NCI-H2029 (cell line): Measurements from ENCODE around the gene SPAST.
"Not testable (repeated sequence)": the region's sequence is repeated elsewhere in the genome, so short reads cannot be mapped to it uniquely, and the experiment has no call there.

Experiments used
- DNase-seq: peaks from one replicate; lab custom pipeline; 2025; lab: John Stamatoyannopoulos, UW

SPAST gene

DNA sequence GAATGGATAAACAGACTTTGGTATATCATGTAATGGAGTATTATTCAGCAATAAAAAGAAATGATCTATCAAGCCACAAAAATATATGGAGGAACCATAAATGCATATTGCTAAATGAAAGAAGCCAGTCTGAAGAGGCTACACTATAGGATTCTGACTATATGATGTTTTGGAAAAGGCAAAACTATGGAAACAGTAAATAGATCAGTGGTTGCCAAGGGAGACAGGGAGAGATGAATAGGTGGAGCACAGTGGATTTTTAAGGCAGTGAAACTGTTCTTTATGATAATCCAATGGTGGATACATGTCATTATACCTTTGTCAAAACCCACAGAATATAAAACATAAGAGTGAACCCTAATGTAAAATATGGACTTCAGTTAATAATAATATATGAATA, 61.3 kb downstream of the SPAST start:
- no peak for DNase-seq

DNA sequence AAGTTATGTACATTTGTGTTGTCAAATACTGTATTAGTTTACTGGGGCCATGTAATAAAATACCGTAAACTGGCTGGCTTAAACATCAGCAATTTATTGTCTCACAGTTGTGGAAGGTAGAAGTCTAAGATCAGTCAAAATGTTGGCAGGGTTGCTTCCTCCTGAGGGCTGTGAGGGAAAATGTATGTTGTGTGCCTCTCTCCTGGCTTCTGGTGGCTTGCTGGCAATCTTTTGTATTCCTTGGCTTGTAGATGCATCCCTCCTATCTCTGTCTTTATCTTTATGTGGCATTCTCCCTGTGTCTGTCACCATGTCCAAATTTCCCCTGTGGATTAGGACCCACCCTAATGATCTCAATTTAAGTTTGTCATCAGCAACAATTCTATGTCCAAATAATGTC, 65.3 kb downstream of the SPAST start:
- DNase-seq: no peak

DNA sequence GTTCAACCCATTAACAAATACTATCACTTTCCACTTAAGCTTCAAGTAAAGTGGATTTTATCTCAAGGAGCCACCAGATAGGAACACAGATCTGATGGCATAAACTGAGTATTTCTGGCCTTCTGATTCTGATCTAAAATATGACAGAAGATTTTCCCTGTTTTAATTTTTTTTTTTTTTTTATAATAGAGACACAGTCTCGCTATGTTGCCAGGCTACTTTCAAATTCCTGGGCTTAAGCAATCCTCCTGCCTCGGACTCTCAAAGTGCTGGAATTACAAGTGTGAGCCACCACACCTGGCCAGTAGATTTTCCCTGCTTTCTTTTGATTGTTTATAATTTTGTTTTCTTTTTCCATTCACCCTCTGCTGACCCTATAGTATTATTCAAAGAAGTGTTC, 65.7 kb downstream of the SPAST start:
- no peak for DNase-seq

DNA sequence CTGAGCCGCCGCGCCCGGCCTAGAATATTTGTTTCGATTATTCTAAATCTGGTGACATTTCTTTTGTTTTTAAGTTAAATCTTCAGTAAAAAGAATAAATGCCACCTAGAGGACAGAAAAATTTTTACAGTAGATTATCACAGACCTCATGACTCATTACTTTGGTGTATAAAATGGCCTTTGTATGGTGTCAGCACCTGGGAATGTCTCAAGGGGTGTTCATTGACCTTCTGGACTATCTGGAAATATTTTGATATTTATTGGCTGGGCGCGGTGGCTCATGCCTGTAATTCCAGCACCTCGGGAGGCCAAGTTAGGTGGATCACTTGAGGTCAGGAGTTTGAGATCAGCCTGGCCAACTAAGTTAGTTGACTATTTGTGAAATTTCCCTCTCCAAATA, 72.1 kb downstream of the SPAST start:
- DNase-seq: no peak

DNA sequence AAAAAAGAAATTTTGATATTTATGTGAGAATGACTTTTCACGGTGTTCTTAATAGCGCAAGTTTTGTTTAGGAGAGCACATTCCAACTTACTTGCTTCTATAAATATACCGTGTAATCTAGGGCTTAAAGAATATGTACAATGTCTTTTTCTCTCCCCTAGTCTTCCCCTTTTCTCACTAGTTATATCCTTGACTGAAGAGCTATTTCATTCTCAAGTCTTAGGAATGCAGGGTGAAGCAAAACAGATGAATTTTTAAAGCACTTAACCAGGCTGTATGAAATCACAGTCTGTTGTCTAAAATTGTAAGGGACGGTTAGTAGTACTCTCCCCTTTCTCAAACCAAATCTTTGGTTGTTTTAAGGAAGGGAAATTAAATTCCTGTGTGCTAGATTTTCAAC, 72.7 kb downstream of the SPAST start:
- no peak for DNase-seq

DNA sequence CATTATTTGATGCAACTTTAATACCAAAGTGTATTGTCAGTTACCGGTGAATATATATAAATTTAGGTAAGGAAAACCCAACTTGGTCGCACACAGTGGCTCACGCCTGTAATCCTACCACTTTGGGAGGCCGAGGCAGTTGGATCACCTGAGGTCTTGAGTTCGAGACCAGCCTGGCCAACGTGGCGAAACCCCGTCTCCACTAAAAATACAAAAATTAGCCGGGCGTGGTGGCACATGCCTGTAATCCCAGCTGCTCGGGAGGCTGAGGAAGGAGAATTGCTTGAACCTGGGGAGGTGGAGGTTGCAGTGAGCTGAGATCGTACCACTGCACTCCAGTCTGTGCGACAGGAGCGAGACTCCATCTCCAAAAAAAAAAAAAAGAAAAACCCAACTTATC, 88.2 kb downstream of the SPAST start:
- not testable (repeated sequence) for DNase-seq

DNA sequence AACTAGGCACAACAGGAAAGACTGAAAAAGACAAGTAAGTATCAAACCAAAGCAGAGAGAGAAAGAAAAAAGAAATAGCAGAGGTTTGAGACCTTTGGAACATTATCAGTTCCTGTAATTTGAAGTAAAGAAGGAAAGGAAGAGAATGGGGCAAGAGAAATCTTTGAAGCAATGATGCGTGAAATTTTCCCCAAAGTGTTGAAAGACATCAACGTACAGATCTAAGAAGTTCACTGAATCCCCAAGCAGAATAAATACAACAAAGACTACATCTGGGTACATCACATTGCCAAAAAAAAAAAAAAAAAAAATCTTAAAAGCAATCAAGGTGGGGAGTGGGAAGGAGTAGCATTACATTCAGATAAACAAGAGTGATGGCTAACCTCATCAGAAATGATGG, 96.3 kb downstream of the SPAST start:
- no peak for DNase-seq

DNA sequence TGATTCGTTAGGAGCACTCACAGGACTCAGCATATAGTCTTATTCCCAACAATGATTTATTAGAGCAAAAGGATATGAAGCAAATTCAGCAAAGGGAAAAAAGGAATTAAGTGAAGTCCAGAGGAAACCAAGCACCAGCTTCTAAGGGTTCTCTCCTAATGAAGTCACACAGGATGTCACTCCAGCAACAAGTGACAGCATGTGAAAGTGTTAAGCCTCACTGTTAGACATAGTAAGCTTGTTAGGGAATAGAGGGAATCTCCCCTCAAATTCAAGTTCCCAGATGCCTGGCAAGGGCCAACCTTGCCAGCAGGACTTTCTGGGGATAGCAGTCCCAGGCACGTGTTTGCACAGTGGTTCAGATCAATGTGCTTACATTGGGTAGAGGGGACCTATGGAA, 97.9 kb downstream of the SPAST start:
- DNase-seq: no peak

DNA sequence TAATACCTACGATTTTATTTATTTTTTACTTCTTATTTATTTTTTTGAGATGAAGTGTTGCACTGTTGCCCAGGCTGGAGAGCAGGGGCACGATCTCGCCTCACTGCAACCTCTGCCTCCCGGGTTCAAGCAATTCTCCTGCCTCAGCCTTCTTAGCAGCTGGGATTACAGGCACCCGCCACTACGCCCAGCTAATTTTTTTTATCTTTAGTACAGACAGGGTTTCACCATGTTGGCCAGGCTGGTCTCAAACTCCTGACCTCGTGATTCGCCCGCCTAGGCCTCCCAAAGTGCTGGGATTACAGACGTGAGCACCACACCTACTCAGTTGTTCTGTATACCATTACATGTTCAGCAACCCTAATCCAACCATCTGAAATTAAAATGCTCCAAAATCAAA, 100.9 kb downstream of the SPAST start:
- not testable (repeated sequence) for DNase-seq

DNA sequence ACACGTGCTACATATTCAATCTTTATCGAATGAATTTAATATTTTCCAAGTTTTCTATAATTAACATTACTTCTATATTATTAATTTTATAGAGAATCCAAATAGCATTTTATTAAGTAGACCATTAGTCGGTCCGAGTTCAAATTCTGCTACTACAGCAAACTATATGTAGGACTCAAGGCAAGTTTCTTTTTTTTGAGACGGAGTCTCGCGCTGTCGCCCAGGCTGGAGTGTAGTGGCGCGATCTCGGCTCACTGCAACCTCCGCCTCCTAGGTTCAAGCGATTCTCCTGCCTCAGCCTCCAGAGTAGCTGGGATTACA, 101.6 kb downstream of the SPAST start:
- DNase-seq: not testable (repeated sequence)

DNA sequence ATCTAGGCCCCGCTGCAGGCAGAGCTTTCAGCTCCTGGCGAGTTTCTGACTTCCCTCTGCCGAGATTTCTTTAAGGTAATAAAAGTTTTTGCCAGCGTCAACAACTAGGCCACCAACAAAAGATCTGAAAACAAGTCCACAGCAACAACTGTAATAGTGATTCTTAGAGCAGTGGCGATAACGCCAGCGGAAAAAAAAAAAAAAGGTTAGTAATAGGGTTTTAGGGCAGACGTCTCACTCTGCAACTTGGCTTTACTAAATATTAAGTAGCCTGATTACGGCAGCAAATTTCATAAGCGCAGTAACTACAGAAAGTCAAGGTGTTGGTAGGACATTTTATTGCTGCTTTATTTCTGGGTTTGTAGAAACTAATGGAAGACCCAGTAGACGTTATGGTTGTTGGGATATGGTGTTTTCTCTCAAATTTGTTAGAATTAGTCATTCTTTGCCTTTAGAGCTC, 102.8 kb downstream of the SPAST start:
- no peak for DNase-seq

DNA sequence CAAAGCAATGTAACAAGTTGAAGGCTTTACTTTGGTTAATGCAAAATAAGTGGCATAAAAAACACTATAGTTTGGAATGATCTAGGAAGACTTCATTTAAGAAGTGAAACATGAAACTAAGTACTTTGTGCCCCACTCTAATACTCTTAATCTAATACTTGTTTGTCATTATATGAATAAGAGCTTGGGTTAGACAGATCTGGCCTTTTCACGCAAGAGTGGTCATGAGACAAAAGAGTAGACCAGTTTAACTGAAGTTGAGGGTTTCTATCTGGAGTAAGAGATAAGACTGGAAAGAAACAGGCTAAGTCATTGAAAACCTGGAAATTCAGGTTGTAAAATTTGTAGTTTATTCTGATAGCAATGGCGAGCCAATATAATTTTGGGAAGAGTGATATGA, 105.2 kb downstream of the SPAST start:
- no peak for DNase-seq

DNA sequence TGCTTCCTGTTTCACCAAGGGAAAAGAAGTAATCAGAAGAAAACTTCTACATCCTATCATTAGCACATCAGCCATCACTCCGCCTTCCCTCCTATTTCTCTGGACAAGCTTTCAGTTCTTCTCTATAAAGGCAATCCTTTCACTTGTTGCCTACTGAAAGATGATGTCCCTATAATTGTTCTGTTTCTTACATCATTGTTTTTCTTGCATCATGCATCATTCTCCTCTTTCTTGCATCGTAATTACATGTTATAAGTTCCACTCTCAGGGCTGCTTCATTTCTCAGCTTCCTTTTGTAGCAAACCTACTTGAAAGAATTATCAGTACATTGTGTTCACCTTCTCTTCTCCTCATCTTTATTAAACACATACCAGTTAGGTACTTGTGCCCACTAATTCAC, 109.5 kb downstream of the SPAST start:
- no peak for DNase-seq

DNA sequence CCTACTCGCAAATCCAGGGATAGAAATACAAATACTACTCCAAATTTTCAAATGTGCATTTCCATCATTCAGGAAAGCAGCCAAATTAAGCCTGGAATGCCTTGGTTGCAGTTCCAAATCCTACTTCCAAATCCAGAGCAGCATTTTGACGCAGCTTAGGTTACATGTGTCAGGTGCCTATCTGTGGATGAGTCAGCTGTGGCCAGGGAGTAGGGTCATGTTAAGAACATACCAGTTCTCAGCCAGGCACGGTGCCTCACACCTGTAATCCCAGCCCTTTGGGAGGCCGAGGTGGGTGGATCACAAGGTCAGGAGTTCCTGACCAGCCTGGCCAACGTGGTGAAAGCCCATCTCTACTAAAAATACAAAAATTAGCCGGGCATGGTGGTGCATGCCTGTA, 119.3 kb downstream of the SPAST start:
- DNase-seq: no peak

DNA sequence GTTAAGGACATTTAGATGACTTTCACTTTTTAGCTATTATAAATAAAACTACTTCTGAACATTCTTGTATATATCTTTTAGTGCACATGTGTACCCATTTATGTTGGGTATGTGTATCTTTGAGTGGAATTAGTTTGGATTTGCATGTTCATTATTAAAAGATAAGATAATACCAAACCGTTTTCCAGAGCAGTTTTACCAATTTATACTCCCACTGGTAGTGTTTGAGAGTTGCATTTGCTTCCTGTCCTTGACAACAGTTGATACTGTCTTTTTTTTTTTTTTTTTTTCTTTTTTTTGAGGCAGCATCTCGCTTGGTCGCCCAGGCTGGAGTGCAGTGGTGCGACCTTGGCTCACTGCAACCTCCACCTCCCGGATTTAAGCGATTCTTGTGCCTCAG, 125.7 kb downstream of the SPAST start:
- no peak for DNase-seq

DNA sequence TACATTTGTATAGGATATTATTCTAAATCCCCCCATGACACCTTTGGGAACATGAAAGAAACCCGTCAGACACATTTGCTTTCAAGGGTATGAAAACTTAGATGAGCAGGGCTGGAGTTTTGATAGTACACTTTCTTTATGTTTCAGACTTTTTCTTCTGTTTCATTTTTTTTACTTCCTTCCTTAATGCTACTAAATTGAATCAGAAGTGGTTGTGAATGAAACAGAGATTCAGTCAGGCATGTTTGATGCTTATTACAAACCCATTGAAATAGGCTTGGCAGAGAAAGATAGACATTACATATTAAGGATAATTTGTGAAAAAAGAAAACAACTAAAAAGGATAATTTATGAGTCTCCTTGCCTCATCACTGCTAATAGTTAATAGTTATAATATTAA, 129.1 kb downstream of the SPAST start:
- no peak for DNase-seq

DNA sequence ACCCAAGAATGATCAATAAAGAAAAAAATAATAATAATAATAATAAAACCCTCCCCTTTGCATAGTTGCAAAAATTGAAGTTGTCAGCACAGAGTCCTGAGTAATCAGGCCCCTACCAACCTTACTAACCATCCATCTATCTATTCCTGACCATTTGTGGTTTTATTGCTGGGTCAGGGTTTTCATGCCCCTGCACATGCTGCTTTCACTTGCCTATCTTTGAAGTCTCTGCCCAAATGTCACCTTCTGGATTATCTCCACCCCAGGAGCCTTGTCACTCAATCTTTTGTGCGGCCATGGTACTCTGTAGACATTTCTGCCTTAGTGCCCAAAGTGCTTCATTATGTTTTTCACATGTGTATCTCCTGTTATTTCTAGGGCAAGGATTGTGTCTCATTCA, 137.5 kb downstream of the SPAST start:
- DNase-seq: no peak

DNA sequence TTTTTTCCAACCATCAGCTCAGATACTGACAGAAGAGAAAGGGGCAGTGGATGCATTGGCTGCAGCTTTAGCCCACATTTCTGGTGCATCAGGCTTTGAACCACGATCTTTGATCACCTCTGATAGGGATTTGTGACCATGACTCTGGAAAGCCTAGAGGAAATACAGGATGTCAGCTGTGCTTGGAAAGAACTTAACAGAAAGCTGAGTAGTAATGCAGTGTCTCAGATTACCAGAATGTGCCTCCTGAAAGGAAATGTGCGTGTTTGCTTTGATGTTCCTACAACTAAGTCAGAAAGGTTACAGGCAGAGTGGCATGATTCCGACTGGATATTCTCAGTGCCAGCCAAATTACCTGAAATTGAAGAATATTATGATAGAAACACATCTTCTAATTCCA, 140.1 kb downstream of the SPAST start:
- DNase-seq: not testable (repeated sequence)
